HG02571 (cell line): ENCODE measurements around the gene FOSL2.

Experiments
- ATAC-seq: cut with Tn5 transposase; IDR thresholded peaks from one replicate; pipeline ENCODE4 v1.9.1; 2021; ENCODE audit warnings: mild to moderate bottlenecking, moderate library complexity; ENCODE audit not compliant: unreplicated experiment

FOSL2 gene

GRCh38 chr2:28429636-28430376 lies 37.1 kb downstream of the FOSL2 start:
- no peak for ATAC-seq

GRCh38 chr2:28430377-28430765 lies 37.7 kb downstream of the FOSL2 start:
- ATAC-seq, result no peak

- no peak for ATAC-seq
Observed at GRCh38 chr2:28430788-28431418, 38.2 kb downstream of the FOSL2 start.

GRCh38 chr2:28431741-28432140 lies 39.1 kb downstream of the FOSL2 start:
- ATAC-seq, result no peak

- no peak for ATAC-seq
Observed at GRCh38 chr2:28432362-28432761, 39.7 kb downstream of the FOSL2 start.

- no peak for ATAC-seq
Observed at GRCh38 chr2:28433215-28433614, 40.6 kb downstream of the FOSL2 start.

- no peak for ATAC-seq
Observed at GRCh38 chr2:28433935-28434599, 41.4 kb downstream of the FOSL2 start.

GRCh38 chr2:28434600-28434989 lies 41.9 kb downstream of the FOSL2 start:
- no peak for ATAC-seq

- no peak for ATAC-seq
Observed at GRCh38 chr2:28435241-28435640, 42.6 kb downstream of the FOSL2 start.

- ATAC-seq, result no peak
Observed at GRCh38 chr2:28435814-28436351, 43.2 kb downstream of the FOSL2 start.

- ATAC-seq, result no peak
Observed at GRCh38 chr2:28436525-28437051, 43.9 kb downstream of the FOSL2 start.

GRCh38 chr2:28437149-28437835 lies 44.6 kb downstream of the FOSL2 start:
- no peak for ATAC-seq

GRCh38 chr2:28437918-28438317 lies 45.3 kb downstream of the FOSL2 start:
- ATAC-seq, result no peak

- ATAC-seq, result no peak
Observed at GRCh38 chr2:28438532-28439063, 45.9 kb downstream of the FOSL2 start.

- ATAC-seq, result no peak
Observed at GRCh38 chr2:28439127-28439526, 46.5 kb downstream of the FOSL2 start.

GRCh38 chr2:28439763-28440162 lies 47.1 kb downstream of the FOSL2 start:
- no peak for ATAC-seq

- ATAC-seq, result no peak
Observed at GRCh38 chr2:28442328-28442727, 49.7 kb downstream of the FOSL2 start.

GRCh38 chr2:28444956-28445355 lies 52.3 kb downstream of the FOSL2 start:
- no peak for ATAC-seq

GRCh38 chr2:28445448-28446258 lies 53.0 kb downstream of the FOSL2 start:
- no peak for ATAC-seq

- ATAC-seq, result no peak
Observed at GRCh38 chr2:28446531-28446930, 53.9 kb downstream of the FOSL2 start.
